GM23338 (cell line): ENCODE results near the gene LRTM2. TPM values are rescaled to one million over a fixed set of nuclear protein-coding genes. Genes with fewer than 3 reads are reported as not detected.

Experiments
- ATAC-seq: fragments of 200-7000 bp; cut with Tn5 transposase; 3 replicates; pipeline ENCODE4 v1.9.1; 2020
- DNase-seq: peaks from one replicate; pipeline ENCODE4 v3.0.0-alpha.2; 2015; ENCODE audit warnings: low spot score
- H2AFZ ChIP-seq: fragments of 200-600 bp; sonication (generic); 2 replicates; pipeline ENCODE4 v1.8.0; 2016; ENCODE audit warnings: antibody characterized with exemption, mild to moderate bottlenecking, moderate library complexity
- H3F3A ChIP-seq: fragments of 200-600 bp; sonication (generic); replicated peaks from 2 replicates; pipeline ENCODE4 v1.8.0; 2017; ENCODE audit warnings: antibody characterized with exemption, mixed run types, low read depth
- H3K27ac ChIP-seq: fragments of 200-600 bp; sonication (generic); 2 replicates; pipeline ENCODE4 v1.6.1; 2016; ENCODE audit warnings: low read depth
- H3K27me3 ChIP-seq: fragments of 200-600 bp; sonication (generic); 2 replicates; pipeline ENCODE4 v1.8.0; 2016; ENCODE audit warnings: mild to moderate bottlenecking, mixed run types, moderate library complexity; ENCODE audit not compliant: insufficient read depth
- H3K36me3 ChIP-seq: fragments of 200-600 bp; sonication (generic); 2 replicates; pipeline ENCODE4 v1.8.0; 2016; ENCODE audit warnings: mild to moderate bottlenecking; ENCODE audit not compliant: insufficient read depth
- H3K4me1 ChIP-seq: fragments of 200-600 bp; sonication (generic); 2 replicates; pipeline ENCODE4 v1.8.0; 2016; ENCODE audit warnings: mild to moderate bottlenecking, moderate library complexity; ENCODE audit not compliant: insufficient read depth
- H3K4me2 ChIP-seq: fragments of 200-600 bp; sonication (generic); 2 replicates; pipeline ENCODE4 v1.7.1; 2017; ENCODE audit warnings: mixed run types
- H3K4me3 ChIP-seq: fragments of 200-600 bp; sonication (generic); 2 replicates; pipeline ENCODE4 v1.6.1; 2016; ENCODE audit warnings: mixed run types
- H3K79me2 ChIP-seq: fragments of 200-600 bp; sonication (generic); replicated peaks from 2 replicates; pipeline ENCODE4 v1.8.0; 2017; ENCODE audit warnings: mild to moderate bottlenecking; ENCODE audit not compliant: insufficient read depth
- H3K9me2 ChIP-seq: fragments of 200-600 bp; sonication (generic); 2 replicates; pipeline ENCODE4 v1.8.0; 2017; ENCODE audit not compliant: insufficient read depth
- H4K20me1 ChIP-seq: fragments of 200-600 bp; sonication (generic); replicated peaks from 2 replicates; pipeline ENCODE4 v1.8.0; 2017; ENCODE audit warnings: mild to moderate bottlenecking; ENCODE audit not compliant: insufficient read depth
- H3K27ac Mint-ChIP-seq: 2 replicates; pipeline ENCODE4 v1.8.0; 2020; ENCODE audit warnings: inconsistent platforms, mild to moderate bottlenecking, moderate library complexity, mixed read lengths
- H3K27me3 Mint-ChIP-seq: 3 replicates; pipeline ENCODE4 v1.8.0; 2022; ENCODE audit warnings: low read depth, mild to moderate bottlenecking, moderate library complexity, mixed read lengths, inconsistent platforms; ENCODE audit not compliant: insufficient read depth, poor library complexity
- H3K36me3 Mint-ChIP-seq: 3 replicates; pipeline ENCODE4 v1.8.0; 2021; ENCODE audit warnings: low read depth, mild to moderate bottlenecking, inconsistent platforms, moderate library complexity, mixed read lengths
- H3K4me1 Mint-ChIP-seq: 3 replicates; pipeline ENCODE4 v1.8.0; 2020; ENCODE audit warnings: mild to moderate bottlenecking, inconsistent platforms, mixed read lengths
- H3K4me3 Mint-ChIP-seq: 3 replicates; pipeline ENCODE4 v1.8.0; 2021; ENCODE audit warnings: moderate library complexity, mild to moderate bottlenecking, inconsistent platforms, mixed read lengths
- H3K9me3 Mint-ChIP-seq: 3 replicates; pipeline ENCODE4 v1.8.0; 2020; ENCODE audit warnings: moderate library complexity, mild to moderate bottlenecking, inconsistent platforms, mixed read lengths
- EZH2phosphoT487 ChIP-seq: fragments of 200-600 bp; sonication (generic); IDR thresholded peaks from one replicate; pipeline ENCODE4 v1.8.1; 2018; ENCODE audit warnings: antibody characterized with exemption; ENCODE audit not compliant: unreplicated experiment
- JUNB ChIP-seq: IDR thresholded peaks from one replicate; pipeline ENCODE4 v1.6.1; 2016; ENCODE audit warnings: antibody characterized with exemption; ENCODE audit not compliant: unreplicated experiment
- NANOG ChIP-seq: IDR thresholded peaks from 2 replicates; pipeline ENCODE4 v1.6.1; 2016; ENCODE audit warnings: antibody characterized with exemption, borderline replicate concordance
- ZNF114 ChIP-seq: fragments of 250-450 bp; sonication (Bioruptor Pico); IDR thresholded peaks from 2 replicates; pipeline ENCODE4 v1.5.0; 2020; ENCODE audit warnings: mild to moderate bottlenecking, moderate library complexity
- polyA plus RNA-seq: library from polyadenylated mRNA; unstranded; fragments of >200 nt; fragmentation: Nextera tagmentation; extraction: Ambion mirVana; gene quantifications from 2 replicates; pipeline ENCODE4 v1.2.1, GENCODE V29; 2016
- total RNA-seq: library from RNA; depleted of rRNA; stranded (reverse); fragments of >200 nt; shearing (Covaris generic); gene quantifications from 2 replicates; pipeline ENCODE4 v1.2.3, GENCODE V29; 2014
- TF ChIP-seq, protein P1 (sequence below): fragments of 250-450 bp; sonication (Bioruptor Pico); IDR thresholded peaks from 2 replicates; pipeline ENCODE4 v1.5.0; 2020; ENCODE audit warnings: mild to moderate bottlenecking, moderate library complexity
- TF ChIP-seq, protein P2 (sequence below): IDR thresholded peaks from 2 replicates; pipeline ENCODE4 v1.6.1; 2016; ENCODE audit warnings: antibody characterized with exemption

Gene LRTM2
- total and polyA plus RNA-seq, 2 experiments from 2014 or later = 0.08 TPM; not detected in 1

DNA sequence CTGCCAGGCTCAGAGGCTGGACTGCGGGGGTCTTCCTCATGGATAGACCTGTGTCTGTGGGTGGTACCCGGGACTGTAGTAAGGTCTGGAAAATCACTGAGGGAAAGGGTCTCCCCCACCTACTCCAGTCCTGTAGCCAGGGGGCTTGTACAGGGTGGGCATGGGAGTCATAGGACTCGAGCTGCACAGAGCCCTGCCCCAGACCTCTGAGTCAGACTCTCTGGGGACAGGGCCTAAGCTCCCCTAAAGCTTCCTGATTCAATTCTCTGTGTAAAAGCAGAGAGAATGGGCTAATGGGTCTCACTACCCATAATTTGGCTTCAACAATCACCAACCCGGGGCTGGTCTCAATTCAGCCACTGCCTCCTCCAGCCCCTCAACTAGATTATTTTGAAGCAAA, 27.0 kb downstream of the LRTM2 start (continued):
- TF ChIP-seq, protein P1, sequence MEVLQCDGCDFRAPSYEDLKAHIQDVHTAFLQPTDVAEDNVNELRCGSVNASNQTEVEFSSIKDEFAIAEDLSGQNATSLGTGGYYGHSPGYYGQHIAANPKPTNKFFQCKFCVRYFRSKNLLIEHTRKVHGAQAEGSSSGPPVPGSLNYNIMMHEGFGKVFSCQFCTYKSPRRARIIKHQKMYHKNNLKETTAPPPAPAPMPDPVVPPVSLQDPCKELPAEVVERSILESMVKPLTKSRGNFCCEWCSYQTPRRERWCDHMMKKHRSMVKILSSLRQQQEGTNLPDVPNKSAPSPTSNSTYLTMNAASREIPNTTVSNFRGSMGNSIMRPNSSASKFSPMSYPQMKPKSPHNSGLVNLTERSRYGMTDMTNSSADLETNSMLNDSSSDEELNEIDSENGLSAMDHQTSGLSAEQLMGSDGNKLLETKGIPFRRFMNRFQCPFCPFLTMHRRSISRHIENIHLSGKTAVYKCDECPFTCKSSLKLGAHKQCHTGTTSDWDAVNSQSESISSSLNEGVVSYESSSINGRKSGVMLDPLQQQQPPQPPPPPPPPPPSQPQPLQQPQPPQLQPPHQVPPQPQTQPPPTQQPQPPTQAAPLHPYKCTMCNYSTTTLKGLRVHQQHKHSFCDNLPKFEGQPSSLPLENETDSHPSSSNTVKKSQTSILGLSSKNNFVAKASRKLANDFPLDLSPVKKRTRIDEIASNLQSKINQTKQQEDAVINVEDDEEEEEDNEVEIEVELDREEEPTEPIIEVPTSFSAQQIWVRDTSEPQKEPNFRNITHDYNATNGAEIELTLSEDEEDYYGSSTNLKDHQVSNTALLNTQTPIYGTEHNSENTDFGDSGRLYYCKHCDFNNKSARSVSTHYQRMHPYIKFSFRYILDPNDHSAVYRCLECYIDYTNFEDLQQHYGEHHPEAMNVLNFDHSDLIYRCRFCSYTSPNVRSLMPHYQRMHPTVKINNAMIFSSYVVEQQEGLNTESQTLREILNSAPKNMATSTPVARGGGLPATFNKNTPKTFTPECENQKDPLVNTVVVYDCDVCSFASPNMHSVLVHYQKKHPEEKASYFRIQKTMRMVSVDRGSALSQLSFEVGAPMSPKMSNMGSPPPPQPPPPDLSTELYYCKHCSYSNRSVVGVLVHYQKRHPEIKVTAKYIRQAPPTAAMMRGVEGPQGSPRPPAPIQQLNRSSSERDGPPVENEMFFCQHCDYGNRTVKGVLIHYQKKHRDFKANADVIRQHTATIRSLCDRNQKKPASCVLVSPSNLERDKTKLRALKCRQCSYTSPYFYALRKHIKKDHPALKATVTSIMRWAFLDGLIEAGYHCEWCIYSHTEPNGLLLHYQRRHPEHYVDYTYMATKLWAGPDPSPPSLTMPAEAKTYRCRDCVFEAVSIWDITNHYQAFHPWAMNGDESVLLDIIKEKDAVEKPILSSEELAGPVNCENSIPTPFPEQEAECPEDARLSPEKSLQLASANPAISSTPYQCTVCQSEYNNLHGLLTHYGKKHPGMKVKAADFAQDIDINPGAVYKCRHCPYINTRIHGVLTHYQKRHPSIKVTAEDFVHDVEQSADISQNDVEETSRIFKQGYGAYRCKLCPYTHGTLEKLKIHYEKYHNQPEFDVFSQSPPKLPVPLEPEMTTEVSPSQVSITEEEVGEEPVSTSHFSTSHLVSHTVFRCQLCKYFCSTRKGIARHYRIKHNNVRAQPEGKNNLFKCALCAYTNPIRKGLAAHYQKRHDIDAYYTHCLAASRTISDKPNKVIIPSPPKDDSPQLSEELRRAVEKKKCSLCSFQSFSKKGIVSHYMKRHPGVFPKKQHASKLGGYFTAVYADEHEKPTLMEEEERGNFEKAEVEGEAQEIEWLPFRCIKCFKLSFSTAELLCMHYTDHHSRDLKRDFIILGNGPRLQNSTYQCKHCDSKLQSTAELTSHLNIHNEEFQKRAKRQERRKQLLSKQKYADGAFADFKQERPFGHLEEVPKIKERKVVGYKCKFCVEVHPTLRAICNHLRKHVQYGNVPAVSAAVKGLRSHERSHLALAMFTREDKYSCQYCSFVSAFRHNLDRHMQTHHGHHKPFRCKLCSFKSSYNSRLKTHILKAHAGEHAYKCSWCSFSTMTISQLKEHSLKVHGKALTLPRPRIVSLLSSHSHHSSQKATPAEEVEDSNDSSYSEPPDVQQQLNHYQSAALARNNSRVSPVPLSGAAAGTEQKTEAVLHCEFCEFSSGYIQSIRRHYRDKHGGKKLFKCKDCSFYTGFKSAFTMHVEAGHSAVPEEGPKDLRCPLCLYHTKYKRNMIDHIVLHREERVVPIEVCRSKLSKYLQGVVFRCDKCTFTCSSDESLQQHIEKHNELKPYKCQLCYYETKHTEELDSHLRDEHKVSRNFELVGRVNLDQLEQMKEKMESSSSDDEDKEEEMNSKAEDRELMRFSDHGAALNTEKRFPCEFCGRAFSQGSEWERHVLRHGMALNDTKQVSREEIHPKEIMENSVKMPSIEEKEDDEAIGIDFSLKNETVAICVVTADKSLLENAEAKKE (CRISPR knock-in tag) = no peak
- no peak for TF ChIP-seq JUNB
- no peak for TF ChIP-seq ZNF114 (CRISPR knock-in tag)
- TF ChIP-seq EZH2phosphoT487 = no peak

DNA sequence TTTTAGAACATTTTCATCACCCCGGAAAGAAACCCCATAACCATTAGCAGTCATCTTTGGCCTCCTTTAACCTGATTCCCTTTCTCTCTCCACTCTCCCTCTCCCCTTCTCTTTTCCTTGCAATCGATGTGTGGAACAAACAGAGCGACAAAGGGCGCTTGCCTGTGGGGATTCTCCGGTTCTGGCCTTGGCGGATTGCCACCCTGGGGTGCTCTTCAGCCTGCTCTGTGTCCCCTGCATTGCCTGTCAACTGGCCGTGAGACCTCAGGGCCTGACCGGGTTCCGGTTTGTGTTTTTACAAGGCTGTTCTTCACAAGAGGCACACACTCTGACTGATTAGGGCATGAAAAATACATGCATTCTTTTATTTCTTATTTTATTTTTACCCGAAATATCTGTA, 27.8 kb downstream of the LRTM2 start:
- H3K36me3 Mint-ChIP-seq = no peaks in the 10 kb centered on the region
- no peak overlapping the region for H3K27ac Mint-ChIP-seq
- peaks cover 22% of the 10 kb centered on the region for H3K4me1 Mint-ChIP-seq
- no peak overlapping the region for H3K27ac ChIP-seq
- H3K4me3 Mint-ChIP-seq = no peak overlapping the region
- H3K27me3 Mint-ChIP-seq = peaks cover 4% of the 10 kb centered on the region
- H3K4me3 ChIP-seq = no peak overlapping the region
- H3K79me2 ChIP-seq = no peaks in the 10 kb centered on the region
- H3K36me3 ChIP-seq = no peaks in the 10 kb centered on the region
- H3K9me2 ChIP-seq = no peaks in the 10 kb centered on the region
- no peaks in the 10 kb centered on the region for H3F3A ChIP-seq
- H3K4me1 ChIP-seq = peaks cover 9% of the 10 kb centered on the region
- no peak overlapping the region for H2AFZ ChIP-seq
- no peaks in the 10 kb centered on the region for H4K20me1 ChIP-seq
- no peak overlapping the region for H3K4me2 ChIP-seq
- ATAC-seq (no peak), DNase-seq (no peak)
- no peaks in the 10 kb centered on the region for H3K9me3 Mint-ChIP-seq
- no peaks in the 10 kb centered on the region for H3K27me3 ChIP-seq
- TF ChIP-seq JUNB = no peak
- TF ChIP-seq, protein P2, sequence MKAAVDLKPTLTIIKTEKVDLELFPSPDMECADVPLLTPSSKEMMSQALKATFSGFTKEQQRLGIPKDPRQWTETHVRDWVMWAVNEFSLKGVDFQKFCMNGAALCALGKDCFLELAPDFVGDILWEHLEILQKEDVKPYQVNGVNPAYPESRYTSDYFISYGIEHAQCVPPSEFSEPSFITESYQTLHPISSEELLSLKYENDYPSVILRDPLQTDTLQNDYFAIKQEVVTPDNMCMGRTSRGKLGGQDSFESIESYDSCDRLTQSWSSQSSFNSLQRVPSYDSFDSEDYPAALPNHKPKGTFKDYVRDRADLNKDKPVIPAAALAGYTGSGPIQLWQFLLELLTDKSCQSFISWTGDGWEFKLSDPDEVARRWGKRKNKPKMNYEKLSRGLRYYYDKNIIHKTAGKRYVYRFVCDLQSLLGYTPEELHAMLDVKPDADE = no peak
- no peak for TF ChIP-seq ZNF114 (CRISPR knock-in tag)
- TF ChIP-seq NANOG = no peak
- TF ChIP-seq EZH2phosphoT487 = no peak
- TF ChIP-seq, protein P1 (CRISPR knock-in tag) = no peak
